GM23338 (cell line): ENCODE data around the gene DYSF. TPM values are rescaled to one million over a fixed set of nuclear protein-coding genes. Genes with fewer than 3 reads are reported as not detected.

Experiments
- ATAC-seq: fragments of 200-7000 bp; cut with Tn5 transposase; 3 replicates; pipeline ENCODE4 v1.9.1; 2020
- DNase-seq: peaks from one replicate; pipeline ENCODE4 v3.0.0-alpha.2; 2015; ENCODE audit warnings: low spot score
- H2AFZ ChIP-seq: fragments of 200-600 bp; sonication (generic); 2 replicates; pipeline ENCODE4 v1.8.0; 2016; ENCODE audit warnings: antibody characterized with exemption, mild to moderate bottlenecking, moderate library complexity
- H3F3A ChIP-seq: fragments of 200-600 bp; sonication (generic); replicated peaks from 2 replicates; pipeline ENCODE4 v1.8.0; 2017; ENCODE audit warnings: antibody characterized with exemption, mixed run types, low read depth
- H3K27ac ChIP-seq: fragments of 200-600 bp; sonication (generic); 2 replicates; pipeline ENCODE4 v1.6.1; 2016; ENCODE audit warnings: low read depth
- H3K27me3 ChIP-seq: fragments of 200-600 bp; sonication (generic); 2 replicates; pipeline ENCODE4 v1.8.0; 2016; ENCODE audit warnings: mild to moderate bottlenecking, mixed run types, moderate library complexity; ENCODE audit not compliant: insufficient read depth
- H3K36me3 ChIP-seq: fragments of 200-600 bp; sonication (generic); 2 replicates; pipeline ENCODE4 v1.8.0; 2016; ENCODE audit warnings: mild to moderate bottlenecking; ENCODE audit not compliant: insufficient read depth
- H3K4me1 ChIP-seq: fragments of 200-600 bp; sonication (generic); 2 replicates; pipeline ENCODE4 v1.8.0; 2016; ENCODE audit warnings: mild to moderate bottlenecking, moderate library complexity; ENCODE audit not compliant: insufficient read depth
- H3K4me2 ChIP-seq: fragments of 200-600 bp; sonication (generic); 2 replicates; pipeline ENCODE4 v1.7.1; 2017; ENCODE audit warnings: mixed run types
- H3K4me3 ChIP-seq: fragments of 200-600 bp; sonication (generic); 2 replicates; pipeline ENCODE4 v1.6.1; 2016; ENCODE audit warnings: mixed run types
- H3K79me2 ChIP-seq: fragments of 200-600 bp; sonication (generic); replicated peaks from 2 replicates; pipeline ENCODE4 v1.8.0; 2017; ENCODE audit warnings: mild to moderate bottlenecking; ENCODE audit not compliant: insufficient read depth
- H3K9me2 ChIP-seq: fragments of 200-600 bp; sonication (generic); 2 replicates; pipeline ENCODE4 v1.8.0; 2017; ENCODE audit not compliant: insufficient read depth
- H4K20me1 ChIP-seq: fragments of 200-600 bp; sonication (generic); replicated peaks from 2 replicates; pipeline ENCODE4 v1.8.0; 2017; ENCODE audit warnings: mild to moderate bottlenecking; ENCODE audit not compliant: insufficient read depth
- H3K27ac Mint-ChIP-seq: 2 replicates; pipeline ENCODE4 v1.8.0; 2020; ENCODE audit warnings: inconsistent platforms, mild to moderate bottlenecking, moderate library complexity, mixed read lengths
- H3K27me3 Mint-ChIP-seq: 3 replicates; pipeline ENCODE4 v1.8.0; 2022; ENCODE audit warnings: low read depth, mild to moderate bottlenecking, moderate library complexity, mixed read lengths, inconsistent platforms; ENCODE audit not compliant: insufficient read depth, poor library complexity
- H3K36me3 Mint-ChIP-seq: 3 replicates; pipeline ENCODE4 v1.8.0; 2021; ENCODE audit warnings: low read depth, mild to moderate bottlenecking, inconsistent platforms, moderate library complexity, mixed read lengths
- H3K4me1 Mint-ChIP-seq: 3 replicates; pipeline ENCODE4 v1.8.0; 2020; ENCODE audit warnings: mild to moderate bottlenecking, inconsistent platforms, mixed read lengths
- H3K4me3 Mint-ChIP-seq: 3 replicates; pipeline ENCODE4 v1.8.0; 2021; ENCODE audit warnings: moderate library complexity, mild to moderate bottlenecking, inconsistent platforms, mixed read lengths
- H3K9me3 Mint-ChIP-seq: 3 replicates; pipeline ENCODE4 v1.8.0; 2020; ENCODE audit warnings: moderate library complexity, mild to moderate bottlenecking, inconsistent platforms, mixed read lengths
- CREB1 ChIP-seq: fragments of 250-450 bp; sonication (Bioruptor Pico); IDR thresholded peaks from 2 replicates; pipeline ENCODE4 v1.5.0; 2020; ENCODE audit warnings: low read depth, mild to moderate bottlenecking, moderate library complexity
- CTCF ChIP-seq, 2 experiments: fragments of 200-600 bp in 1 of 2; sonication (generic) in 1 of 2; conservative IDR thresholded peaks; 2 replicates each; pipeline versions ENCODE4 v1.5.1 to v1.6.1; 2016 to 2017; ENCODE audit warnings: antibody characterized with exemption in 2 of 2, low read depth in 2 of 2, mild to moderate bottlenecking in 2 of 2, moderate library complexity in 1 of 2
- EZH2 ChIP-seq: fragments of 200-600 bp; sonication (generic); IDR thresholded peaks from one replicate; pipeline ENCODE4 v1.8.0; 2017; ENCODE audit warnings: antibody characterized with exemption, mild to moderate bottlenecking, low read depth; ENCODE audit not compliant: unreplicated experiment
- EZH2phosphoT487 ChIP-seq: fragments of 200-600 bp; sonication (generic); IDR thresholded peaks from one replicate; pipeline ENCODE4 v1.8.1; 2018; ENCODE audit warnings: antibody characterized with exemption; ENCODE audit not compliant: unreplicated experiment
- POLR2AphosphoS5 ChIP-seq: IDR thresholded peaks from 2 replicates; pipeline ENCODE4 v1.6.1; 2016; ENCODE audit warnings: antibody characterized with exemption, low read depth
- STAT1 ChIP-seq: IDR thresholded peaks from one replicate; pipeline ENCODE4 v1.6.1; 2016; ENCODE audit warnings: antibody characterized with exemption; ENCODE audit not compliant: unreplicated experiment
- ZNF114 ChIP-seq: fragments of 250-450 bp; sonication (Bioruptor Pico); IDR thresholded peaks from 2 replicates; pipeline ENCODE4 v1.5.0; 2020; ENCODE audit warnings: mild to moderate bottlenecking, moderate library complexity
- polyA plus RNA-seq: library from polyadenylated mRNA; unstranded; fragments of >200 nt; fragmentation: Nextera tagmentation; extraction: Ambion mirVana; gene quantifications from 2 replicates; pipeline ENCODE4 v1.2.1, GENCODE V29; 2016
- total RNA-seq: library from RNA; depleted of rRNA; stranded (reverse); fragments of >200 nt; shearing (Covaris generic); gene quantifications from 2 replicates; pipeline ENCODE4 v1.2.3, GENCODE V29; 2014
- TF ChIP-seq, protein P1 (sequence below): IDR thresholded peaks from 2 replicates; pipeline ENCODE4 v1.6.1; 2016; ENCODE audit warnings: antibody characterized with exemption

DYSF gene
- total and polyA plus RNA-seq, 2 experiments from 2014 or later = 7.3 to 21.3 TPM

DNA sequence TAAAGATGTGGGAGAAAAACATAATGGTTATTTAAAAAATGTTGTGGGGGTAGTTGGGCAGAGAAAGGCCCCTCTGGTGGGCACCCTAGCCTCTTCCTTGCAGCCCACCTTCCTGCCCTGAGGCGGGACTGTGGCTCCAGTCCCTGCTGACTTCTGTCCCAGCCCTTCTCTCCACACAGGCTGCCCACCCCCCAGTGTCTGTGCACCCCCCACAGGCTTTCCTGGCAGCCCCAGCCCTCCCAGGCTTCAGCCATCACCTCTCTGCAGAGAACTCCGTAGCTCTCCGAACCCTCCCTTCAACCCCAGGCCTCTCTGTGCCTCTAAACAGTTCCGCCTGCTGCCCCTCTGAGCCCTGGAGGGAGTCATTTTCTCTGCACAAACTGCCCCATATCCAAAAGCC is 75.4 kb downstream of the DYSF start:
- peaks cover 34% of the 10 kb centered on the region for H3K4me1 Mint-ChIP-seq
- H3F3A ChIP-seq = no peaks in the 10 kb centered on the region
- ATAC-seq (no peak), DNase-seq (no peak)
- H3K4me2 ChIP-seq = no peak overlapping the region
- H3K36me3 ChIP-seq = no peaks in the 10 kb centered on the region
- H3K4me3 Mint-ChIP-seq = no peak overlapping the region
- no peaks in the 10 kb centered on the region for H3K9me3 Mint-ChIP-seq
- peaks cover 19% of the 10 kb centered on the region for H3K4me1 ChIP-seq
- H3K27ac ChIP-seq = no peak overlapping the region
- no peak overlapping the region for H2AFZ ChIP-seq
- no peaks in the 10 kb centered on the region for H3K27me3 ChIP-seq
- H3K27me3 Mint-ChIP-seq = peaks cover 3% of the 10 kb centered on the region
- no peaks in the 10 kb centered on the region for H4K20me1 ChIP-seq
- no peaks in the 10 kb centered on the region for H3K9me2 ChIP-seq
- no peak overlapping the region for H3K27ac Mint-ChIP-seq
- peaks cover 11% of the 10 kb centered on the region; the same call in 2 of the 3 replicates for H3K36me3 Mint-ChIP-seq
- no peak for TF ChIP-seq CTCF (conservative IDR thresholded peaks at IDR 0.05; ENCODE audit: low read depth in 2 of 2)
- TF ChIP-seq, protein P1, sequence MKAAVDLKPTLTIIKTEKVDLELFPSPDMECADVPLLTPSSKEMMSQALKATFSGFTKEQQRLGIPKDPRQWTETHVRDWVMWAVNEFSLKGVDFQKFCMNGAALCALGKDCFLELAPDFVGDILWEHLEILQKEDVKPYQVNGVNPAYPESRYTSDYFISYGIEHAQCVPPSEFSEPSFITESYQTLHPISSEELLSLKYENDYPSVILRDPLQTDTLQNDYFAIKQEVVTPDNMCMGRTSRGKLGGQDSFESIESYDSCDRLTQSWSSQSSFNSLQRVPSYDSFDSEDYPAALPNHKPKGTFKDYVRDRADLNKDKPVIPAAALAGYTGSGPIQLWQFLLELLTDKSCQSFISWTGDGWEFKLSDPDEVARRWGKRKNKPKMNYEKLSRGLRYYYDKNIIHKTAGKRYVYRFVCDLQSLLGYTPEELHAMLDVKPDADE = no peak
- no peak for TF ChIP-seq CREB1 (CRISPR knock-in tag)
- no peak for TF ChIP-seq STAT1
- no peak overlapping the region for H3K4me3 ChIP-seq
- H3K79me2 ChIP-seq = no peaks in the 10 kb centered on the region

GRCh38 chr2:71530211-71530610 is 76.8 kb downstream of the DYSF start:
- Mint-ChIP-seq H3K27me3 (peaks cover 5% of the 10 kb centered on the region), H3K36me3 (peaks cover 9% of the 10 kb centered on the region; the same call in 2 of the 3 replicates), H3K27ac (no peak overlapping the region), H3K4me3 (no peak overlapping the region), H3K4me1 (peaks cover 34% of the 10 kb centered on the region), H3K9me3 (no peaks in the 10 kb centered on the region)
- Histone ChIP-seq H2AFZ (no peak overlapping the region), H3K4me3 (no peak overlapping the region), H3K4me2 (no peak overlapping the region), H3K79me2 (no peaks in the 10 kb centered on the region), H3K27ac (no peak overlapping the region), H3K27me3 (no peaks in the 10 kb centered on the region), H3K36me3 (no peaks in the 10 kb centered on the region), H3K9me2 (no peaks in the 10 kb centered on the region), H3K4me1 (peaks cover 19% of the 10 kb centered on the region), H3F3A (no peaks in the 10 kb centered on the region), H4K20me1 (no peaks in the 10 kb centered on the region)
- no peak for ATAC-seq
- no peak for DNase-seq
- TF ChIP-seq CTCF (conservative IDR thresholded peaks at IDR 0.05; ENCODE audit: low read depth in 2 of 2) (no peak), EZH2 (no peak), STAT1 (no peak), POLR2AphosphoS5 (no peak), ZNF114 (CRISPR knock-in tag) (no peak), EZH2phosphoT487 (no peak)
